Gastroesophageal sphincter (tissue), 4 donors: Measurements from ENCODE around the gene AFTPH. TPM values are rescaled to one million over a fixed set of nuclear protein-coding genes. Genes with fewer than 3 reads are reported as not detected.

Experiments
- ATAC-seq: fragments of 150-250 bp; one replicate; pipeline ENCODE4 v1.9.1; 2016; ENCODE audit warnings: mild to moderate bottlenecking, moderate library complexity
- H3K27ac ChIP-seq, 4 donors: fragments of 200-600 bp; sonication (generic) in 3 of 4; 1 replicate in 3 of 4; 2 replicates in 1 of 4; pipeline ENCODE4 v1.5.1; 2016 to 2019
- H3K27me3 ChIP-seq: fragments of 200-600 bp; sonication (generic); one replicate; pipeline ENCODE4 v1.5.1; 2019
- H3K36me3 ChIP-seq, 2 donors: fragments of 200-600 bp; sonication (generic); one replicate each; pipeline ENCODE4 v1.5.1; 2019; ENCODE audit warnings: control low read depth in 1 of 2
- H3K4me1 ChIP-seq, 3 donors: fragments of 200-600 bp; sonication (generic); 1 replicate in 2 of 3; 2 replicates in 1 of 3; pipeline ENCODE4 v1.5.1; 2016 to 2019; ENCODE audit warnings: control low read depth in 2 of 3
- H3K4me3 ChIP-seq, 2 donors: fragments of 200-600 bp; sonication (generic); one replicate each; pipeline ENCODE4 v1.5.1; 2019; ENCODE audit warnings: mild to moderate bottlenecking in 1 of 2, moderate library complexity in 1 of 2
- H3K9me3 ChIP-seq, 3 donors: fragments of 200-600 bp; sonication (generic); one replicate each; pipeline ENCODE4 v1.5.1; 2017 to 2019; ENCODE audit warnings: control low read depth in 2 of 3
- EP300 ChIP-seq: sonication (generic); formaldehyde crosslinking; IDR thresholded peaks from one replicate; pipeline ENCODE4 v1.6.1; 2017; ENCODE audit warnings: antibody characterized with exemption, mild to moderate bottlenecking
- POLR2A ChIP-seq, 2 donors: fragments of 450-650 bp; IDR thresholded peaks; one replicate each; pipeline ENCODE4 v1.6.1; 2017; ENCODE audit warnings: antibody characterized with exemption in 2 of 2, mild to moderate bottlenecking in 2 of 2, moderate library complexity in 1 of 2
- POLR2AphosphoS5 ChIP-seq: sonication (generic); formaldehyde crosslinking; IDR thresholded peaks from one replicate; pipeline ENCODE4 v1.6.1; 2017; ENCODE audit warnings: antibody characterized with exemption
- WGBS, 2 donors: methylation state at CpG; one replicate each; pipeline ENCODE4 v1.1.5; 2018; ENCODE audit warnings: low coverage in 1 of 2; 5-methylcytosine and 5-hydroxymethylcytosine counted together
- total RNA-seq, 4 donors: library from RNA; depleted of rRNA; stranded (reverse); fragments of >200 nt; gene quantifications; one replicate each; pipeline ENCODE4 v1.1.0, GENCODE V29; 2016
- TF ChIP-seq, protein P1 (sequence below), 4 experiments: fragments of 200-600 bp in 2 of 4; fragments of 450-650 bp in 2 of 4; sonication (generic) in 1 of 4; IDR thresholded peaks; one replicate each; pipeline ENCODE4 v1.5.1; 2017 to 2019; ENCODE audit warnings: antibody characterized with exemption in 4 of 4, mild to moderate bottlenecking in 2 of 4, moderate library complexity in 2 of 4

Gene AFTPH
- total RNA-seq, 4 donors from 2014 or later = 33.0 to 53.5 (median 41.6) TPM

DNA sequence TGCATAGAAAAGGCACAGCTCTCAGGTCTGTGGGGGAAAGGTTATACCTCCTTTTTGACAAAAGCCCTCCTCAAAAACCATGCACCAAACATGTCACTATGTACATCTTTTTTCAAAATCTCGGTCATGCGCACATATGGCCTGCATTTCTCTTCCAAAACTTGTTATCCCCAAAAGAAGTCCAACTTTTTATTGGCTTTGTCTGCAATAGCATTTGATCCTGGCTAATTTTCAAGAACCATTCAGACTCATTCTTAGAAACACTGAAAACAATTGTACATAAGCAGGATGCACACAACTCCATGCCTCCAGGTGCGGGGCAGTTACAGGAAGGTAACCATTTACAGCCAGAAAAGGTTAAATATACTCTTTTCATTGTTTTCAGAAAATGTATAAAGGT, 107.6 kb downstream of the AFTPH start:
- Histone ChIP-seq H3K4me3 (no peak overlapping the region), H3K4me1 (peaks cover 0 to 50% (median 0%) of the 10 kb centered on the region in 3 donors), H3K36me3 (peaks cover 0 to 46% of the 10 kb centered on the region in 2 donors), H3K9me3 (no peaks in the 10 kb centered on the region), H3K27ac (no peak overlapping the region), H3K27me3 (no peaks in the 10 kb centered on the region)
- WGBS, 2 donors = 78 to 86% methylated on average over 3 of the region's 3 CpGs
- no peak for ATAC-seq
- TF ChIP-seq, protein P1, sequence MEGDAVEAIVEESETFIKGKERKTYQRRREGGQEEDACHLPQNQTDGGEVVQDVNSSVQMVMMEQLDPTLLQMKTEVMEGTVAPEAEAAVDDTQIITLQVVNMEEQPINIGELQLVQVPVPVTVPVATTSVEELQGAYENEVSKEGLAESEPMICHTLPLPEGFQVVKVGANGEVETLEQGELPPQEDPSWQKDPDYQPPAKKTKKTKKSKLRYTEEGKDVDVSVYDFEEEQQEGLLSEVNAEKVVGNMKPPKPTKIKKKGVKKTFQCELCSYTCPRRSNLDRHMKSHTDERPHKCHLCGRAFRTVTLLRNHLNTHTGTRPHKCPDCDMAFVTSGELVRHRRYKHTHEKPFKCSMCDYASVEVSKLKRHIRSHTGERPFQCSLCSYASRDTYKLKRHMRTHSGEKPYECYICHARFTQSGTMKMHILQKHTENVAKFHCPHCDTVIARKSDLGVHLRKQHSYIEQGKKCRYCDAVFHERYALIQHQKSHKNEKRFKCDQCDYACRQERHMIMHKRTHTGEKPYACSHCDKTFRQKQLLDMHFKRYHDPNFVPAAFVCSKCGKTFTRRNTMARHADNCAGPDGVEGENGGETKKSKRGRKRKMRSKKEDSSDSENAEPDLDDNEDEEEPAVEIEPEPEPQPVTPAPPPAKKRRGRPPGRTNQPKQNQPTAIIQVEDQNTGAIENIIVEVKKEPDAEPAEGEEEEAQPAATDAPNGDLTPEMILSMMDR (IDR thresholded peaks at IDR 0.05) = no peak
- TF ChIP-seq POLR2AphosphoS5 = no peak
- no peak for TF ChIP-seq POLR2A (IDR thresholded peaks at IDR 0.05)
- no peak for TF ChIP-seq EP300

DNA sequence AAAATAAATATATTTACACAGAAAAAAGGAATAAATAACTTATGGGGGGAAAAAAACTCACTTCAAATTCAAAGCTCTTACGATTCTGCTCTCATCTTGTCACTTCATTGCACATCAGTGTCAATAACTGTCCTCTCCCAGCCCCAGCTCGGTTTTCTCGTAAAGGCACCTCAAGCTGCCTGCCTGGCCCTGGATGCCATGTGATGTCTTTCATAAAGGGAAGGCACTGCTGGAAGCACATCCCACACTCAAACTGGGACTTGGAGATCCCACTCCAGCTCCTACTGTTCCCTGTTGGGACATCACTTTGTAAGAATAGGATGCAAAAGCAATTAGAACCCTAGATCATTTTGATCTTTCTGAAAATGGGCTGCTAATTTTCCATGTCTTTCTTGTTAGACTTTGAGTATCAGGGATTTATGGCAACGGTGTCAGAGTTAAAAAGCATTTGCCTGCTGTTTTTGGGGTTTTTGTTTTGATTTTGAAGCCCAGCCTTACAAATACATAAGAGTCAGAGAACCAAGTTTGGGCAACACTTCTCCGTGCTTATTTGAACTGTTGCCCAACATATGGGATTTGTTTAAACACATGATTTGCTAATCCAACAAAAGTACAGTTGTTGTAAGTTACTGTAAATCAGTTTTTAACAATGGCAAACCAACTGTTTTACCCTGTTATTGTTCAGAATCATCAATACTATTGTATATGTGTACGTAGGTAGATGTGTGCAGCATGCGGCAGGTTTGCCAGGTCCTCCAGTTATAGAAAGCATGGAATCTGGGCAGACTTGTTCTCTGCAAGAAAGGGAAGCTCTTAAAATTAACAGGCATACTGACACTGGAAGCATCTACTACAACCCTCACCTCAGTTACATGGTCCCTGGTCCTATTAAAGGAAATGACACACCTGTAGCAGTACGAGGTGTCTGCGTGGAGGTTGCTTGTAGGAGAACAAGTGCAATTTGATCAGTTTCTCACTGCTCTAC, 109.0 kb downstream of the AFTPH start:
- no peaks in the 10 kb centered on the region for H3K9me3 ChIP-seq
- no peaks in the 10 kb centered on the region for H3K27me3 ChIP-seq
- no peak overlapping the region for H3K4me3 ChIP-seq
- peaks cover 0 to 58% (median 0%) of the 10 kb centered on the region in 3 donors for H3K4me1 ChIP-seq
- TF ChIP-seq POLR2AphosphoS5 (peak; percentile 36), POLR2A (IDR thresholded peaks at IDR 0.05) (no peak)
- H3K36me3 ChIP-seq = peaks cover 0 to 46% of the 10 kb centered on the region in 2 donors
- WGBS, 2 donors = 60 to 77% methylated on average over 9 of the region's 9 CpGs
- ATAC-seq = no peak
- H3K27ac ChIP-seq = no peak overlapping the region

DNA sequence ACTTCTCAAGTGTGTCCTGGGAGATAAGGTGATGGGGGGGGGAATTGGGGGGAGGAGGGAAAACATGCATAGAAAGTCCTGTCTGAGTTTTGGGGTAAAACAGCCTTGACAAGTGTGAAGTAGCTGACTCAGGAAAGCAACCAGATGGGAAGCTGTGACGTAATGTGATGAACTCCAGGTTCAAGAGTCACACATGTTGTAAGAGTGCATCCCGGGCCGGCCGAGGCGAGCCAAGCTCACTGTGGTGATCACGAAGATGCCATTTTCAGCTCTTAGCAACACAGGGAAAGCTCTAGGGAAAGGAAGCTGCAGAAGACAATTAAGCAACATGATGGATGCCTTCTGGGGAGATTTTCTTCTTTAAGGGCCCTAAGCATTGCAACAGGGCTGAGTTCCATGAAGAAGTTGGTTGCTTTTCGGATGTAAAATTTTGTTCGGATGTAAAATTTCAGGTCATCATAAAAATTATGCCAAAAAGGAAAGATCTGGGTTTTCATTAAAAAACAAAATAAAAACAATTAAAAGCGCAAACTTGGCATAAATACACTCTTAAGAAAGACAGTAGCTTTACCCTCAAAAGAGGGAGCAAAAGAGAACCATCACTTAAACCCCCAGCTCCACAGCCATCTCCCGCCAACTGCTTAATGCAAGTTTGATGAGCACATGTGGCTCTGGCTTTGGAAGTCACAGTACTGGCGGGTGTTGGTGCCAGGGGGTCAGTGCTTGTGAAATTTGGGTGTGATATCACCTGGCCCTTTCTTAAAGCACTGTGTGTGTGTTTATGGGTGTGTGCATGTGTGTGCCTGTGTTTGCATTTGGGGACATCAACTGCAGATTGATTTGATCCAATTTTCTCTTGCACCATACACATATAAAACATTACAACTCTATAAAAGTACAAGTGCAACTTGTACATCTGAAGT, 110.5 kb downstream of the AFTPH start:
- no peak overlapping the region for H3K27ac ChIP-seq
- 78 to 79% methylated on average over 9 to 10 of the region's 11 CpGs for WGBS, 2 donors
- H3K9me3 ChIP-seq = no peaks in the 10 kb centered on the region
- H3K4me3 ChIP-seq = no peak overlapping the region
- H3K36me3 ChIP-seq = peaks cover 0 to 46% of the 10 kb centered on the region in 2 donors
- no peak for TF ChIP-seq EP300
- no peak for TF ChIP-seq POLR2AphosphoS5
- TF ChIP-seq, protein P1 (IDR thresholded peaks at IDR 0.05) = no peak
- no peak for TF ChIP-seq POLR2A (IDR thresholded peaks at IDR 0.05)
- peaks cover 0 to 62% (median 0%) of the 10 kb centered on the region in 3 donors for H3K4me1 ChIP-seq
- peak; percentile 82 for ATAC-seq
- no peaks in the 10 kb centered on the region for H3K27me3 ChIP-seq

DNA sequence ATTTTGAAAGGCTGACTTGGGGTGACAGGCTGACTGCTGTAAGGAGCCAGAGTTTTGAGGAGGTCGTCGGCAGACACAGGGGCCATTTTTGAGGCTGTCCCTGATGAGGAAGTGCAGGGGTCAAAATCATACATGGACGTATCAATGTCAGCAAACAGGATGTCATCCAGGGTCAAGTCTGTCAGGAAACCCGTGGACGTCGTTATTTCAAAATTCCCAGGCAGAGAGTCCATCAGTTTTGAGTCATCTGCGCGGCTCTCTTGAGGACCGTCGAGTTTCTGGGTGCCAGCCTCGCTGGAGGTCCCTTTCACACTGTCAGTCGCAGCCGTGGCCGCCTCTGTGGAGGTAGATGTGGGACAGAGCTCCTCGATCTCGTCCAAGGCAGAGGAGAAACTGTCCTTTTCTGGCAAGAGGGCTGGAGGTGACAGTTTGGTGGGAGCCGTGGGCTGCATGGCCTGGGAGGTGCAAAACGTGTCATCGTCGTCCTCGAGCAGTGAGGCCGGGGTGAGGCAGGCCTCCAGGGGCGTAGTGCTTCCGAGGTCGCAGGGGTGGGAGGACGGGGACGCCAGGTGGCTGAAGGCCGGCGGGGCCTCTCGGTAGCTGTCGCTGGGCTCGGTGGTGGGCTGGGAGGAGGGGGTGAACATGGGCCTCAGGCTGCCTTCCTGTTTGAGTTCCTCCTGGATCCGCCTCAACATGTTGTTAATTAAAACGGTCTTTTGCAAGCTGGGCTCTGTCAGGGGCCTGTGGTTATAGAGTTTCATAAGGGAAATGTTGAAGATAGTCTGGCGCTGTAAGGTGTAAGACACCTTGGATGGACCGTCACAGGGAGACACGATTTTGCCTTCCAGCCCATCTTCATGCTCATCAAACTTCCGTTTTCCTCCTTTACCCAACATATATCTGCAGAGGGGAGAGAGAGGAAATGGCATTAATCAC, 112.1 kb downstream of the AFTPH start:
- no peak overlapping the region for H3K27ac ChIP-seq
- peaks cover 0 to 76% (median 0%) of the 10 kb centered on the region in 3 donors for H3K4me1 ChIP-seq
- peaks cover 0 to 38% of the 10 kb centered on the region in 2 donors for H3K36me3 ChIP-seq
- ATAC-seq = no peak
- no peak overlapping the region for H3K4me3 ChIP-seq
- H3K9me3 ChIP-seq = no peaks in the 10 kb centered on the region
- no peak for TF ChIP-seq POLR2AphosphoS5
- TF ChIP-seq, protein P1 (IDR thresholded peaks at IDR 0.05) = no peak
- TF ChIP-seq POLR2A (IDR thresholded peaks at IDR 0.05) = no peak
- TF ChIP-seq EP300 = no peak
- 73 to 76% methylated on average over 6 to 8 of the region's 38 CpGs for whole genome bisulfite sequencing, 2 donors
- H3K27me3 ChIP-seq = no peaks in the 10 kb centered on the region
